ENCODE measurements around the gene SLC22A14.

SLC22A14 gene

DNA sequence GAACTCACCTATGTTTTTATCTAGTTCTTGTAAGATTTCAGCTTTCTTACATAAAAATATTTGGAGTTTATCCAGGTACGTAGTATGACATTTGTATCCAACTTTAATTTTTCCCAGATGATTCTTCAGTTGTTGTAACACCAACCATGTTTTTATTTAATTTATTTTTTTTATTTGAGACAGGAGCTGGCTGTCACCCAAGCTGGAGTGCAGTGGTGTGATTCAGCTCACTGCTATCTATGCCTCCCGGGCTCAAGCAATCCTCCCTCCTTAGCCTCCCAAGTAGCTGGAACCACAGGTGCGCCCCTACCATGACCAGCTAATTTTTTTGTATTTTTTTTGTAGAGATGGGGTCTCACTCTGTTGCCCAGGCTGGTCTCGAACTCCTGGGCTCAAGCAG is 71.1 kb downstream of the SLC22A14 start:
- H3K27me3 Mint-ChIP-seq (ENCODE audit: low read depth): no peaks in the 10 kb centered on the region
- no peak for DNase-seq (ENCODE audit: low spot score)
- no peak overlapping the region for H3K27ac Mint-ChIP-seq

DNA sequence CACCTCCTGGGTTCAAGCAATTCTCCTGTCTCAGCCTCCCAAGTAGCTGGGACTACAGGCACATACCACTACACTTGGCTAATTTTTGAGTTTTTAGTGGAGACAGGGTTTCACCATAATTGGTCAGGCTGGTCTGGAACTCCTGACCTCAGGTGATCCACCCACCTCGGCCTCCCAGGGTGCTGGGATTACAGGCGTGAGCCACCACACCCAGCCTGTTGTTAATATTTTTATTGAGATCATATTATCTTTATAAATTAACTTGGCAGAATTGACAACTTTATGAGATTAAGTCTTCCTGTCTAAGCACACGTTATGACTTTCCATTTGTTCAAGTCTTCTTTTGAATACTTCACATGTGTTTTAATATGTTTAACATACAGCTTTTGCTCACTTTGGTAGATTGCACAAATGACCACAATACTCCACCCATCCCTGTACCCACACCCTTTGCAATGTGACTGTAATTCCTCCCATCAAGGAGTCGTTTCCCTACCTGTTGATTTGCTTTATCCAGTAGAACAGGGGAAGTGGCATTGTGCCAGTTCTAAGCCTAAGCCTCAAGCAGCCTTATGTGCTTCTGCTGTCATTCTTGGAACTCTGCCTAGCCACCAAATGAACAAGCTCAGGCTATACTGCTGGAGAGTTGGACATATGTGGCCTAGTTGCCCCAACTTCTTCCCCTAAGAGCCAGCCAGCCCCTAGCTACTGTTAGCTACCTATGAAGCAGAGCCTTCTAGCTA is 72.7 kb downstream of the SLC22A14 start:
- Mint-ChIP-seq H3K9me3 (no peaks in the 10 kb centered on the region), H3K27ac (no peak overlapping the region), H3K4me3 (no peak overlapping the region), H3K27me3 (ENCODE audit: low read depth) (no peaks in the 10 kb centered on the region), H3K4me1 (ENCODE audit: low read depth) (peaks cover 3% of the 10 kb centered on the region), H3K36me3 (ENCODE audit: low read depth) (peaks cover 16% of the 10 kb centered on the region)
- DNase-seq (ENCODE audit: low spot score): no peak

More for the DNA sequence above, 71.1 kb downstream of the SLC22A14 start:
- Mint-ChIP-seq H3K4me3 (no peak overlapping the region), H3K4me1 (ENCODE audit: low read depth) (peaks cover 7% of the 10 kb centered on the region), H3K9me3 (no peaks in the 10 kb centered on the region), H3K36me3 (ENCODE audit: low read depth) (peaks cover 17% of the 10 kb centered on the region)

DNA sequence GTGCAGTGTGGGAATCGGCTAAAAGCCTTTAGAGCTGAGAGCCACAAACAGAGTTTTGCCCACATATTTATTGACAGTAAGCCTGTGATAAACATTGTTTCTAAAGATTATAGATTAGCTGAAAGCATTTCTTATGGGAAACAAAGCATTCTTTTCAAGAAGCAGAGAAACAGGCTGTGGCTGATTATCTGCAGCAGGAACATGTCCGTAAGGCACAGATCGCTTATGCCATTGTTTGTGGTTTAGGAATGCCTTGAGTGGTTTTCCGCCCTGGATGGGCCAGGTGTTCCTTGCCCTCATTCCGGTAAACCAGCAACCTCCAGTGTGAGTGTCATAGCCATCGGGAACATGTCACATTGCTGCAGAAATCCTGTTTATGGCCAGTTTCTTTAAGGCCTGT is 76.9 kb downstream of the SLC22A14 start:
- no peak for DNase-seq (ENCODE audit: low spot score)
- peaks cover 14% of the 10 kb centered on the region for H3K36me3 Mint-ChIP-seq (ENCODE audit: low read depth)
- no peaks in the 10 kb centered on the region for H3K27me3 Mint-ChIP-seq (ENCODE audit: low read depth)
- H3K4me1 Mint-ChIP-seq (ENCODE audit: low read depth): peaks cover 5% of the 10 kb centered on the region
- no peaks in the 10 kb centered on the region for H3K9me3 Mint-ChIP-seq
- no peak overlapping the region for H3K4me3 Mint-ChIP-seq
- no peak overlapping the region for H3K27ac Mint-ChIP-seq

DNA sequence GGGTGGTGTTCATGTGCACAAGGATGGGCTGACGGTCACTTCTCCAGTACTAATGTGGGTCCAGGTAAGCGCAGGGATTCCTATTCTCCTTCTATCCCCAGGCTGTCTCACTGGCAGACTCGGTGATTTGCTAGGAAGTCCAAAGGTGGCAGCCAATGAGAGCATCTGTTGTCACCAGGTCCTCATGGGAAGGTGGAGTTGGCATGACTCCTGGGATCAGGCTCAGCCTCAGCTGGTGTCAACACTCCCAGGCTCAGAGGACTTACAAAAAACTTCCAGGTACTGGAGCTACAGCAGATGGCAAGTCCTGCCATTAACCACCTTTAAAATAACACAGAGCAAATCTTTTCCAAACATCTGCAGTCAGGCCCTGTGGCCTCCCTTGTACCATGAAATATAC is 78.3 kb downstream of the SLC22A14 start:
- Mint-ChIP-seq H3K27me3 (ENCODE audit: low read depth) (no peaks in the 10 kb centered on the region), H3K4me1 (ENCODE audit: low read depth) (peaks cover 10% of the 10 kb centered on the region), H3K9me3 (no peaks in the 10 kb centered on the region), H3K27ac (no peak overlapping the region), H3K4me3 (no peak overlapping the region), H3K36me3 (ENCODE audit: low read depth) (peaks cover 14% of the 10 kb centered on the region)
- DNase-seq (ENCODE audit: low spot score): no peak

DNA sequence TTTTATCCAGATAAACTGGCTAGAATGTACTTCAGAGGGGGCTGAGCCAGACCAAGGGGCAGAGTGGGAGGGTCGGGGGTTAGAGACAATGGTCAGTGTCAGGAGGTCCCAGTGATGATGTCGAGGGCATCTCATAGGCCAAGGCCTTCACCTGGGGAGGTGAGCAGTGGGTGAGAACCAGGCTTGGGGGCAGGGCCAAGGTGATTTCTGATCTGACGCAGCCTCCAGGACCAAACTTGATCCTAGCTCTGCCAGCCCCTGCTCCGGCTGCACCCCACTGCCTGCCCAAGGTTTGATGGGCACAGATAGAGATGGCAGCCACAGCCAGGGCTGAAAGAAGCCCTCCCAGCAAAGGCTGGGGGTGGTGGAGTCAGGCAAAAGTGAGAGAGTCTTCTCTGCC is 79.4 kb downstream of the SLC22A14 start:
- Mint-ChIP-seq H3K9me3 (no peaks in the 10 kb centered on the region), H3K4me3 (no peak overlapping the region), H3K36me3 (ENCODE audit: low read depth) (peaks cover 16% of the 10 kb centered on the region), H3K27ac (no peak overlapping the region), H3K27me3 (ENCODE audit: low read depth) (no peaks in the 10 kb centered on the region), H3K4me1 (ENCODE audit: low read depth) (peaks cover 10% of the 10 kb centered on the region)
- no peak for DNase-seq (ENCODE audit: low spot score)

DNA sequence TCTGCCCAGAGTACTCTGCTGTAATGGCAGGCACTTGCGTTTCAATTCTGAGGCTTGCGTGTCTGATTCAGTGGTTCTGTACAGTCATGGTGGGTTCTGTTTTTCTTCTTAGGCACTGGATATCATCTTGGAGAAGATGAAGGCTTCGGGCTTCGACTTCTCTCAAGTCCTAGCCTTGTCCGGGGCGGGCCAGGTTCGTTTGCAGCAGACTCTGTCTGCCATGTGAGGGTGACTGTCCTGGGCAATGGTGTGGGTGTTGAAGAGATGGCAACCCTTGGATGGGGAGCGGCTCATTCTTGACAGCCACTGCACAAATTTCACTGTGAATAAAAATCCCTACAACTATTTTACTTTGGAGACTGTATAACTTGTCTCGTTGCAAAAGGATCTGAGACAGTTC is 80.7 kb downstream of the SLC22A14 start:
- no peaks in the 10 kb centered on the region for H3K27me3 Mint-ChIP-seq (ENCODE audit: low read depth)
- peaks cover 14% of the 10 kb centered on the region for H3K36me3 Mint-ChIP-seq (ENCODE audit: low read depth)
- DNase-seq (ENCODE audit: low spot score): no peak
- H3K27ac Mint-ChIP-seq: no peak overlapping the region
- H3K4me3 Mint-ChIP-seq: no peak overlapping the region
- H3K9me3 Mint-ChIP-seq: no peaks in the 10 kb centered on the region
- H3K4me1 Mint-ChIP-seq (ENCODE audit: low read depth): peaks cover 10% of the 10 kb centered on the region

DNA sequence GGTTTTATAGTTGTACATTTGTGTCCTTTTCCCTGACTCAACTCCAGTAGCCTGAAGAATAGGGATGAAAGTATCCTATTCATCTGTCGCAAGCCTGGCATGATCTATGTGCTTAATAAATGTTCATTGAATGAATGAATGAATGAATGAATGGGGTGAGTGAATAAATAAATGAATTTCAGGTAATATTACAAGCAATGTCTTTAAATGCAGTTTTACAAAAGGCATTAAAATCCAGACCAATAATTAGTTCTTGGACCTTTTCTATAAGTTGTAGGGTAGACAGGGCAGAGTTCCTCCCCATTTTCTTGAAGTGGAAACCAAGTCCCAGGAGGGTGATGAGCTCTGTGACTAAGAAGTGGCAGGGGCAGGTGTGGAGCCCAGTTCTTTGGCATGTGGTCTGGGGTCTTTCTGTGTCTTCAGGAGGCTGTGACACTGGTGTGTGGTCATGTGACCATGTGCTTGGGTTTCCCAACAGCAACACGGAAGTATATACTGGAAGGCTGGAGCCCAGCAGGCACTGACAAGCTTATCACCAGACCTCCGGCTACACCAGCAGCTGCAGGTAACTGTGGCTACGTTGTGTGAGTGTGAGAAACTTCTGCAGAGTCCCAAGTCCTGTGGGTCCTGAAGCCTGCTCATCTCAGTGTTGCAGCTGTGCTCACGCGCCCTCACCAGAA is 82.8 kb downstream of the SLC22A14 start:
- Mint-ChIP-seq H3K4me3 (no peak overlapping the region), H3K27ac (no peak overlapping the region), H3K36me3 (ENCODE audit: low read depth) (peaks cover 22% of the 10 kb centered on the region), H3K27me3 (ENCODE audit: low read depth) (no peaks in the 10 kb centered on the region), H3K9me3 (no peaks in the 10 kb centered on the region), H3K4me1 (ENCODE audit: low read depth) (peaks cover 10% of the 10 kb centered on the region)
- no peak for DNase-seq (ENCODE audit: low spot score)

DNA sequence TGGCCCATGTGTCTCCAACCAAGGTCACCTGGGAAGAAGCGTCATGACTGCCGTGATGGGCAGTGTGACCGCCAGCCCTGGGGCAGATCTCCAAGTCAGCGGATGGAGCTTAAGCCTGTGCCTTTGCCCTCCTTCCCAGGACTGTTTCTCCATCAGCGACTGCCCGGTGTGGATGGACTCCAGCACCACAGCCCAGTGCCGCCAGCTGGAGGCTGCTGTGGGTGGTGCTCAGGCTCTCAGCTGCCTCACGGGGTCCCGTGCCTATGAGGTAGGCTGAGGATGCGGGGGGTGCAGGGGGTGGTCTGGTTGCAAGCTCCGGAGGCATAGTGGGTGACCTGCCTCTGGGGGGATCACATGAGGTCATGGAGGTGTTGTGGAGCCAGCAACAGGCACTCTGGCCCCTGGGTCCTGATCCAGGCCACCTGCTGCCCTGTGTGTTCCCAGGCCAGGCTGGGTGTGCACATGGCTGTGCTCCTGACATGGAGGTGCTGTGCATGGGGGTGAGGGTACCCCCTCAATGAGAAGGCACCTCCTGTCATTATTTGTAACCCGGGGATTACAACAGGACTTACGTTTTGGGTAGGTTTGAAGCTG is 83.5 kb downstream of the SLC22A14 start:
- Mint-ChIP-seq H3K9me3 (no peaks in the 10 kb centered on the region), H3K4me3 (no peak overlapping the region), H3K36me3 (ENCODE audit: low read depth) (peaks cover 26% of the 10 kb centered on the region), H3K4me1 (ENCODE audit: low read depth) (peaks cover 12% of the 10 kb centered on the region), H3K27ac (no peak overlapping the region), H3K27me3 (ENCODE audit: low read depth) (no peaks in the 10 kb centered on the region)
- no peak for DNase-seq (ENCODE audit: low spot score)

DNA sequence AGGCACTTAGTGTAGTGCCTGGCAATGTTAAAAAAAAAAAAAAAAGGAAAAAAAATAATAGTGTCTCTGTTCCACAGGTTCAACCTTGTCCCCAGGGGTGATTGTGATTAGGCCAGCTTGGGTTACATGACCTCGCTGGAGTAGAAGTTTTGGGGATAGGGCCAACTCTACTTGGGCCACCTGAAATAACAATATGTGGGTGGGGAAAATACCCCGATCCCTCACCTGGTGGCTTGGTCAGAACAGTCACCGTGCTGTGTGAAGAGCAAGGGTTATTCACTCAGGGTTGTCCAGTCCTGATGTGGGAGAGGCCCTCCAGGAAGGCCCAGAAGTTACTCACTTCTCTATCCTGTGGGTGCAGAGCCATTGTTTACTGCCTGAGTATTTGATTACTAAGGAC is 84.0 kb downstream of the SLC22A14 start:
- no peaks in the 10 kb centered on the region for H3K9me3 Mint-ChIP-seq
- peaks cover 16% of the 10 kb centered on the region for H3K4me1 Mint-ChIP-seq (ENCODE audit: low read depth)
- no peak overlapping the region for H3K27ac Mint-ChIP-seq
- no peaks in the 10 kb centered on the region for H3K27me3 Mint-ChIP-seq (ENCODE audit: low read depth)
- peaks cover 31% of the 10 kb centered on the region for H3K36me3 Mint-ChIP-seq (ENCODE audit: low read depth)
- no peak overlapping the region for H3K4me3 Mint-ChIP-seq
- DNase-seq (ENCODE audit: low spot score): no peak

DNA sequence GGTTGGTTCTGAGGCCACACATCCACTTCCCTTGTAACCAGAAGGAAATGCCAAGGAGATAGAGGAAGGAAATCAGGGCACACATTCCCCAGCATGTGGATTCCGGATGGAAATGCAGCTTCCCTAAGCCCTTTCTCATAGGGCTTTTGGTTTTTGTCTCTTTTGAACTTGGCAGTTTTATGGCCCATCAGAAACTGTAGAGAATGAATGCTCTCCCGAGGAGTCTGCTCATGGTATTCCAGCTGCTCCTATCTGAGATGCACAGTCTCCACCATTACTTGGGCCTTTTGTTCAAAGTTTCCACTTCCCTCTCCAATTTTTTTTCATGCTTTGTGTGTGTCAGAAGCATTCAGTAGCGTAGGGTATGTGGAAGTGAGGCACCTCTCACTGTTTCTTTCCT is 85.7 kb downstream of the SLC22A14 start:
- Mint-ChIP-seq H3K4me3 (no peak overlapping the region), H3K4me1 (ENCODE audit: low read depth) (peaks cover 22% of the 10 kb centered on the region), H3K9me3 (no peaks in the 10 kb centered on the region), H3K27me3 (ENCODE audit: low read depth) (no peaks in the 10 kb centered on the region), H3K36me3 (ENCODE audit: low read depth) (peaks cover 29% of the 10 kb centered on the region), H3K27ac (no peak overlapping the region)
- no peak for DNase-seq (ENCODE audit: low spot score)
